T-helper 2 cell treated with Interferon-gamma antibody and Interleukin-4, amounts not matched to agents 100 ng/mL and 5 ng/mL, for 36 hours (primary cell): ENCODE results near the gene EIF4B. TPM values are rescaled to one million over a fixed set of nuclear protein-coding genes. Genes with fewer than 3 reads are reported as not detected.

Source experiments
- intact Hi-C: fragments of 100-400 bp; cut with micrococcal nuclease; formaldehyde crosslinking; loops from one replicate; pipeline ENCODE4 v1.15.1; 2023
- total RNA-seq: library from RNA; stranded (reverse); gene quantifications from 2 replicates; pipeline ENCODE4 v1.2.3, GENCODE V29; 2022

EIF4B gene
- total RNA-seq, 1 donor from 2014 or later = 386 TPM

DNA sequence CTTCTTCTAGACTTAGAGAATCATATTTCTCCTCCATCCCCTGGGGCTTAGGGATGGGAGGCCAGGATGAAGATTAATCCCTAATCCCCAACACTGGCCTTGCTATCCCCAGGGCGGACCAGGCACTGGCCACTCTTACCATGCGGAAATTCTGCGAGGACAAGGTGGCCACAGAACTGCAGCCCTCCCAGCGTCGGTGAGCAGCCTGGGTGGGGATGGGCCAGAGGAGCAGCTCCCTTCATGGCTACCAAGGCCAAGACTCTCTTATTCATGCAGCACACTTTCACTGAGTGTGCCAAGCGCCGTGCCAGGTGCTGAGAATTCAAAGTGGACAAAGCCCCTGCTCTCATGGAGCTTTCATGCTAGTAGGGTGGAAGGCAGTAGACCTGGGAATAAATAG, 50.6 kb downstream of the EIF4B start:
- intact Hi-C loops = no loop called here

GRCh38 chr12:53057816-53058500, 51.7 kb downstream of the EIF4B start:
- intact Hi-C loops = no loop called here

DNA sequence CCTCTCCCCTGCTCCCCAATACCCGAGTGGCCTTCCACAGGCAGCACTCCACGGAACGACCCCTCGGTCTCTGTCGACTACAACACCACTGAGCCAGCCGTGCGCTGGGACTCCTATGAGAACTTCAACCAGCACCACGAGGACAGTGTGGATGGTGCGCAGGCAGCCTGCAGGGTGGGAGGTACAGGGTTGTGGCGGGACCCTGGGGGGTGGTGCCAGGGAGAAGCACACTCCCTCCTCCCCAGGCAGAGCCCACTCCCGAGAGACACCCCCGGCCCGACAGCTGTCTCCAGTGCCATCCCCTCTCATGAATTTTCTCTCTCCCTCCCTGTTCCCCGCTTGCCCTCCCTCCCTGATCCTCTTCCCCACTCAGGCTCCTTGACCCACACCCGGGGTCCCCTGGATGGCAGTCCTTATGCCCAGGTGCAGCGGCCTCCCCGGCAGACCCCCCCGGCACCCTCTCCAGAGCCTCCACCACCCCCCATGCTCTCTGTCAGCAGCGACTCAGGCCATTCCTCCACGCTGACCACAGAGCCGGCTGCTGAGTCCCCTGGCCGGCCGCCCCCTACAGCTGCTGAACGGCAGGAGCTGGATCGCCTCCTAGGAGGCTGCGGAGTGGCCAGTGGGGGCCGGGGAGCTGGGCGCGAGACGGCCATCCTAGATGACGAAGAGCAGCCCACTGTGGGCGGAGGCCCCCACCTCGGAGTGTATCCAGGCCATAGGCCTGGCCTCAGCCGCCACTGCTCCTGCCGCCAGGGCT, 52.6 kb downstream of the EIF4B start:
- intact Hi-C loops = no loop called here

GRCh38 chr12:53059434-53060063, 53.3 kb downstream of the EIF4B start:
- intact Hi-C loops = no loop called here

- intact Hi-C loops = no loop called here
Observed at GRCh38 chr12:53060064-53060720, 53.9 kb downstream of the EIF4B start.

DNA sequence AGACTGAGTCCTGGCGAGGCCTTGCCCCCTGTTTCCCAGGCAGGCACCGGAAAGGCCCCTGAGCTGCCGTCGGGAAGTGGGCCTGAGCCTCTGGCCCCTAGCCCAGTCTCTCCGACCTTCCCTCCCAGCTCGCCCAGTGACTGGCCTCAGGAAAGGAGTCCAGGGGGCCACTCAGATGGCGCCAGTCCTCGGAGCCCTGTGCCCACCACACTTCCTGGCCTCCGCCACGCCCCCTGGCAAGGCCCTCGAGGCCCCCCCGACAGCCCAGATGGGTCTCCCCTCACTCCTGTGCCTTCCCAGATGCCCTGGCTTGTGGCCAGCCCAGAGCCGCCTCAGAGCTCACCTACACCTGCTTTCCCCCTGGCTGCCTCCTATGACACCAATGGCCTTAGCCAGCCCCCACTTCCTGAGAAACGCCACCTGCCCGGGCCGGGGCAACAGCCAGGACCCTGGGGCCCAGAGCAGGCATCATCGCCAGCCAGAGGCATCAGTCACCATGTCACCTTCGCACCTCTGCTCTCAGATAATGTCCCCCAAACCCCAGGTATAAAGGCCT, 54.5 kb downstream of the EIF4B start:
- intact Hi-C loops = no loop called here

DNA sequence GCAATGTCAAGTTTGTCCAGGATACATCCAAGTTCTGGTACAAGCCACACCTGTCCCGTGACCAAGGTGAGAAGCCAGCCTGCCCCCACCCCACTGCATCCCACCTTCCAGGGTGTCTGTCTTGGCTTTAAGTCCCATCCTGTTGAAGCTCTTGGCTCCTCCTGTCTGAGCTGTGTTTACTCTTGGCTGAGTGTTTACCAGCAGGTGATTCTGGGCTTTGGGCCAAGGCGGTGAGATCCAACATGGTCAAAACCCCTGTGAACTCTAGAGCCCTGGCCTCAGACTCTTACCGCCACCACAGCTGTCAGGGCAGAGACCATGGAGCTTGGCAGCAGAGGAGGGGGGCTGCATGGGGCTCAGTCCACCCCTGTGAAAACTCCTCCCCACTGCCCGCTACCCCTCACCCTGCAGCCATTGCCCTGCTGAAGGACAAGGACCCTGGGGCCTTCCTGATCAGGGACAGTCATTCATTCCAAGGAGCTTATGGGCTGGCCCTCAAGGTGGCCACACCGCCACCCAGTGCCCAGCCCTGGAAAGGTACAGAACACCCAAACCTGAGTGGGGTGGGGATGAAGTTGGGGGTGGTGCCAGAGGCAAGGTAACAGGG, 55.3 kb downstream of the EIF4B start:
- intact Hi-C loops = no loop called here

GRCh38 chr12:53062011-53062961, 56.0 kb downstream of the EIF4B start:
- intact Hi-C loops = no loop called here

- intact Hi-C loops = no loop called here
Observed at GRCh38 chr12:53062977-53063707, 56.9 kb downstream of the EIF4B start.

- intact Hi-C loops = no loop called here
Observed at GRCh38 chr12:53063708-53064612, 57.7 kb downstream of the EIF4B start.

GRCh38 chr12:53064613-53065436, 58.6 kb downstream of the EIF4B start:
- intact Hi-C loops = no loop called here

GRCh38 chr12:53065470-53065869, 59.2 kb downstream of the EIF4B start:
- intact Hi-C loops = no loop called here

DNA sequence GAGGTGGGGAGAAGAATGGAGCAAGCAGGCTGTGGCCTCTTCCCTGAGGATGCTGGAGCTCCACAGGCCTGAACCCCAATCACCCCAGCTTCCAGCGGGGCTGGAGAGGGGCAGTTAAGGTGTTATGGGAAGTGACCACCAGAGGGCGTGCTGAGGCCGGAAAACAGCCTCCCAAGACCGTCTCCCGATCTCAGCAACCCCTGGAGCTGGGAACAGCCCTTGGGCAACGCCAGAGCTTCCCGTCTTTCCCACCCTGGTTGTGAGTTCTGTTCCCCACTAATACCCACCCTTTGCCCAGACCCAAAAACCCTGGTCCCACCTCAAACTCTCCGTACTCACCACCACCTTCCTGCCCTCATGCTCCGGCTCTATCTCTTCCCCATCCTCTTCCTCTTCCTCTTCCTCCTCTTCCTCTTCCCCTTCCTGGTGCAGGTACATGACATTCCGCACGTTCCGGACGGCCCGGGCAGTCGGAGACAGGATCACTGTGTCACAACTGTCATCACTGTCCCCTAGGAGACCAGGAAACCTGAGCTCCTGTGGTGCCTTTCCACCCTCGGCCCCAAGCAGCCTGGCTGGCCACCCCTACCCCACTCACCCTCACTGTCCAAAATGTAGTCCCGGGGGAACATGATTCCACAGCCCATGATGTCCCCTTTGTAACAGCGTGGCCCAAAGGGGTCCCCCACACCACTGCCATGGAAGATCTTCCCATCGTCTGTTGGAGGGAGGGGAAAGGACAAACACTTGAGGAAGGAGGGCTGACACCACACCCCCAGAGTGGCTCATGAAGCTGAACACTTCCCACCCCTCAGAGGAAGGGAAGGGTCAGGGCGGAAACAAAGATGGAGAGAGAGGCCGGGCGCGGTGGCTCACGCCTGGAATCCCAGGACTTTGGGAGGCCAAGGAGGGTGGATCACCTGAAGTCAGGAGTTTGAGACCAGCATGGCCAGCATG, 60.0 kb downstream of the EIF4B start:
- intact Hi-C loops = loop anchor here (1.0 kb wide), 1 partner anchor 33 kb away; no protein-coding TSS in a partner anchor

GRCh38 chr12:53067074-53067992, 61.1 kb downstream of the EIF4B start:
- intact Hi-C loops = no loop called here
